ENCODE data around the gene KLF16. TPM values are rescaled to one million over a fixed set of nuclear protein-coding genes. Genes with fewer than 3 reads are reported as not detected.

Gene KLF16
- total and polyA plus RNA-seq, 2 donors from 2014 or later: 10.4 to 22.2 TPM

GRCh38 chr19:1855040-1855827 is 8.1 kb downstream of the KLF16 start:
- intact Hi-C loops (cut with DNase I): no loop called here
- no peak for FAIRE-seq
- Histone ChIP-seq H3K4me3 (ENCODE audit: low read length in 3 of 3) (peak overlapping the region in 1 of 3 donors; percentile 22), H3K4me1 (ENCODE audit: control insufficient read depth in 2 of 3, insufficient read depth in 2 of 3, low read depth in 1 of 3, low read length in 3 of 3) (peaks cover 0 to 28% (median 16%) of the 10 kb centered on the region in 3 donors), H3K27me3 (ENCODE audit: control insufficient read depth, insufficient read depth, low read length) (no peaks in the 10 kb centered on the region), H3K27ac (ENCODE audit: low read depth in 2 of 2, low read length in 2 of 2) (peak overlapping the region; percentile 55 to 87), H3K36me3 (ENCODE audit: control insufficient read depth in 2 of 3, insufficient read depth in 3 of 3, low read length in 3 of 3) (no peaks in the 10 kb centered on the region), H3K9me3 (ENCODE audit: control insufficient read depth in 2 of 3, insufficient read depth in 1 of 3, low read length in 3 of 3) (no peaks in the 10 kb centered on the region), H3K9ac (ENCODE audit: low read length in 3 of 3) (peak overlapping the region in 1 of 3 donors; percentile 58)
- TF ChIP-seq CTCF (IDR thresholded peaks at IDR 0.05; ENCODE audit: borderline replicate concordance, extremely low read depth, insufficient read depth): no peak
- DNase-seq: peak; percentile 87 to 97 (median 93)

GRCh38 chr19:1854542-1855039 is 8.8 kb downstream of the KLF16 start:
- H3K9me3 ChIP-seq (ENCODE audit: control insufficient read depth in 2 of 3, insufficient read depth in 1 of 3, low read length in 3 of 3): no peaks in the 10 kb centered on the region
- H3K4me1 ChIP-seq (ENCODE audit: control insufficient read depth in 2 of 3, insufficient read depth in 2 of 3, low read depth in 1 of 3, low read length in 3 of 3): peaks cover 0 to 27% (median 14%) of the 10 kb centered on the region in 3 donors
- H3K4me3 ChIP-seq (ENCODE audit: low read length in 3 of 3): no peak overlapping the region
- FAIRE-seq (no peak), DNase-seq (peak in 3 of 5 donors; percentile 35 to 87 (median 84))
- no peak for TF ChIP-seq CTCF (IDR thresholded peaks at IDR 0.05; ENCODE audit: borderline replicate concordance, extremely low read depth, insufficient read depth)
- H3K9ac ChIP-seq (ENCODE audit: low read length in 3 of 3): no peak overlapping the region
- intact Hi-C loops (cut with DNase I): no loop called here
- peak overlapping the region in 1 of 2 donors; percentile 41 for H3K27ac ChIP-seq (ENCODE audit: low read depth in 2 of 2, low read length in 2 of 2)
- no peaks in the 10 kb centered on the region for H3K36me3 ChIP-seq (ENCODE audit: control insufficient read depth in 2 of 3, insufficient read depth in 3 of 3, low read length in 3 of 3)
- H3K27me3 ChIP-seq (ENCODE audit: control insufficient read depth, insufficient read depth, low read length): no peaks in the 10 kb centered on the region

- H3K9ac ChIP-seq (ENCODE audit: low read length in 3 of 3): no peak overlapping the region
- no peak for DNase-seq
- no peak for FAIRE-seq
Measured at GRCh38 chr19:1854039-1854541, 9.3 kb downstream of the KLF16 start.

More at GRCh38 chr19:1854039-1854541, 9.3 kb downstream of the KLF16 start:
- intact Hi-C loops (cut with DNase I): no loop called here
- Histone ChIP-seq H3K4me1 (ENCODE audit: control insufficient read depth in 2 of 3, insufficient read depth in 2 of 3, low read depth in 1 of 3, low read length in 3 of 3) (peaks cover 0 to 24% (median 11%) of the 10 kb centered on the region in 3 donors), H3K9me3 (ENCODE audit: control insufficient read depth in 2 of 3, insufficient read depth in 1 of 3, low read length in 3 of 3) (no peaks in the 10 kb centered on the region), H3K27ac (ENCODE audit: low read depth in 2 of 2, low read length in 2 of 2) (no peak overlapping the region), H3K36me3 (ENCODE audit: control insufficient read depth in 2 of 3, insufficient read depth in 3 of 3, low read length in 3 of 3) (no peaks in the 10 kb centered on the region), H3K27me3 (ENCODE audit: control insufficient read depth, insufficient read depth, low read length) (no peaks in the 10 kb centered on the region), H3K4me3 (ENCODE audit: low read length in 3 of 3) (no peak overlapping the region)
- TF ChIP-seq CTCF (IDR thresholded peaks at IDR 0.05; ENCODE audit: borderline replicate concordance, extremely low read depth, insufficient read depth): no peak

Measured in kidney (tissue), 14 donors.